Measurements from ENCODE around the gene LAMA3. TPM values are rescaled to one million over a fixed set of nuclear protein-coding genes. Genes with fewer than 3 reads are reported as not detected.

LAMA3 gene
- total RNA-seq, 1 experiment from 2014 or later, result 8.1 TPM

GRCh38 chr18:23761941-23762340 is 72.7 kb downstream of the LAMA3 start:
- Histone ChIP-seq H3K4me3 (ENCODE audit: low read depth in 2 of 2, low read length in 2 of 2) (no peak overlapping the region), H3K4me1 (ENCODE audit: control insufficient read depth, insufficient read depth, low read length) (no peaks in the 10 kb centered on the region), H3K9me3 (ENCODE audit: control insufficient read depth, insufficient read depth, low read depth, low read length) (no peaks in the 10 kb centered on the region), H3K27me3 (ENCODE audit: control insufficient read depth, insufficient read depth, low read length) (no peaks in the 10 kb centered on the region), H3K36me3 (ENCODE audit: control insufficient read depth, insufficient read depth, low read length) (no peaks in the 10 kb centered on the region), H3K27ac (ENCODE audit: low read length) (no peak overlapping the region)
- ChIA-PET POLR2A (interaction anchor here (0.7 kb wide), 1 partner anchor 64 kb away, joined by 3 read pairs; no protein-coding TSS in a partner anchor), CTCF (no interaction called here)
- no peak for DNase-seq (ENCODE audit: low read depth, low spot score)
- ATAC-seq, result no peak
- intact Hi-C loops (cut with micrococcal nuclease; ENCODE audit: unreplicated experiment), result no loop called here
- no TSS peak for BruUV-seq (replicated peaks)
- TF ChIP-seq CTCF (IDR thresholded peaks at IDR 0.05), result no peak
- in situ Hi-C loops (cut with HindIII; ENCODE audit: low pct_unique_long_range_greater_than_20kb, low sequenced_read_pairs), result no loop called here

DNA sequence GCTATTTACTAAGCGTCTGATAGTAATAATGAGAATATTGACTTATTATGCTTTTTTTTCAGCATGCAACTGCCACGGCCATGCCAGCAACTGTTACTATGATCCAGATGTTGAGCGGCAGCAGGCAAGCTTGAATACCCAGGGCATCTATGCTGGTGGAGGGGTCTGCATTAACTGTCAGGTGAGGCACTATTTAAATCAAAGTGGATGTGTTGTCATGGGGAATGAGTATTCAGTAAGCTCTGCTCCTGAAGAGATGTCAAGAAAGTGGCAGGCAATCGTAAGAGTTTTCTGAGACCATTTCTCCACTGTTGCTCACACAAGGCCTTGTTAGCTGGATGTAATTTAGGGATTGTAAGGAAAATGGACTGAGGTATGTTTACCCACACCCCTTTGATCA is 74.1 kb downstream of the LAMA3 start:
- in situ Hi-C loops (cut with HindIII; ENCODE audit: low pct_unique_long_range_greater_than_20kb, low sequenced_read_pairs), result no loop called here
- no TSS peak for BruUV-seq (replicated peaks)
- ATAC-seq, result no peak
- Histone ChIP-seq H3K36me3 (ENCODE audit: control insufficient read depth, insufficient read depth, low read length) (no peaks in the 10 kb centered on the region), H3K4me1 (ENCODE audit: control insufficient read depth, insufficient read depth, low read length) (no peaks in the 10 kb centered on the region), H3K4me3 (ENCODE audit: low read depth in 2 of 2, low read length in 2 of 2) (no peak overlapping the region), H3K27me3 (ENCODE audit: control insufficient read depth, insufficient read depth, low read length) (no peaks in the 10 kb centered on the region), H3K27ac (ENCODE audit: low read length) (no peak overlapping the region), H3K9me3 (ENCODE audit: control insufficient read depth, insufficient read depth, low read depth, low read length) (no peaks in the 10 kb centered on the region)
- TF ChIP-seq REST (IDR thresholded peaks at IDR 0.05; ENCODE audit: insufficient read depth in 1 of 2, low read depth in 2 of 2, low read length in 1 of 2) (no peak), SIN3A (IDR thresholded peaks at IDR 0.05; ENCODE audit: borderline replicate concordance, insufficient read depth, low read depth, low read length) (no peak), POLR2AphosphoS5 (IDR thresholded peaks at IDR 0.05; ENCODE audit: low read depth, low read length) (no peak), CTCF (IDR thresholded peaks at IDR 0.05) (no peak), TCF7L2 (IDR thresholded peaks at IDR 0.05; ENCODE audit: low read depth, low read length) (no peak)
- POLR2A ChIA-PET, result interaction anchor here (0.6 kb wide), 2 partner anchors 20 to 50 kb away, joined by 3 to 4 read pairs; no protein-coding TSS in a partner anchor
- intact Hi-C loops (cut with micrococcal nuclease; ENCODE audit: unreplicated experiment), result no loop called here
- CTCF ChIA-PET, result no interaction called here
- DNase-seq (ENCODE audit: low read depth, low spot score), result no peak

DNA sequence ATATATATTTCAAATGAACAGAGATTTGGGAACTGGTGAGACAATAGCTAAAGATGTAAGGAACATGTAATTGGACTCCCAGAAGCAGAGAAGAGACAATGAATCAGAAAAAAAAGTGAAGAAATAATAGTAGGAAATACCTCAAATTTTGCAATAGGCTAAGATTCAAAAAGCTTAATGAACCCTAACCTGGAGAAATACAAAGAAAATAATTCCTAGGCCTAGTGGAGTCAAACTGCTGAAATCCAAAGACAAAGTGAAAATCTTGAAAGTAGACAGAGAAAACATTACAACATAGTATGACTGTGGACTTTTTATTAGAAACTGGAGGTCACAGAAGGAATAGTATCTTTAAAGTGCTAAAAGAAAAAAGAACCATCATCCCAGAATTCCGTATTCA is 76.7 kb downstream of the LAMA3 start:
- H3K27ac ChIP-seq (ENCODE audit: low read length), result no peak overlapping the region
- ChIA-PET POLR2A (no interaction called here), CTCF (no interaction called here)
- in situ Hi-C loops (cut with HindIII; ENCODE audit: low pct_unique_long_range_greater_than_20kb, low sequenced_read_pairs) (no loop called here), intact Hi-C loops (cut with micrococcal nuclease; ENCODE audit: unreplicated experiment) (no loop called here)
- no TSS peak for BruUV-seq (replicated peaks)
- ATAC-seq (no peak), DNase-seq (ENCODE audit: low read depth, low spot score) (no peak)
- no peaks in the 10 kb centered on the region for H3K4me1 ChIP-seq (ENCODE audit: control insufficient read depth, insufficient read depth, low read length)
- H3K27me3 ChIP-seq (ENCODE audit: control insufficient read depth, insufficient read depth, low read length), result no peaks in the 10 kb centered on the region
- no peak for TF ChIP-seq CTCF (IDR thresholded peaks at IDR 0.05)
- no peak for TF ChIP-seq REST (IDR thresholded peaks at IDR 0.05; ENCODE audit: insufficient read depth in 1 of 2, low read depth in 2 of 2, low read length in 1 of 2)
- no peak for TF ChIP-seq TCF7L2 (IDR thresholded peaks at IDR 0.05; ENCODE audit: low read depth, low read length)
- TF ChIP-seq POLR2AphosphoS5 (IDR thresholded peaks at IDR 0.05; ENCODE audit: low read depth, low read length), result no peak
- no peak for TF ChIP-seq SIN3A (IDR thresholded peaks at IDR 0.05; ENCODE audit: borderline replicate concordance, insufficient read depth, low read depth, low read length)
- H3K36me3 ChIP-seq (ENCODE audit: control insufficient read depth, insufficient read depth, low read length), result no peaks in the 10 kb centered on the region
- no peak overlapping the region for H3K4me3 ChIP-seq (ENCODE audit: low read depth in 2 of 2, low read length in 2 of 2)
- H3K9me3 ChIP-seq (ENCODE audit: control insufficient read depth, insufficient read depth, low read depth, low read length), result no peaks in the 10 kb centered on the region

All from Panc1 (cell line).